ENCODE results near the gene ANTXRL.
"Not testable (repeated sequence)": the region's sequence is repeated elsewhere in the genome, so short reads cannot be mapped to it uniquely, and the experiment has no call there.

Gene ANTXRL

DNA sequence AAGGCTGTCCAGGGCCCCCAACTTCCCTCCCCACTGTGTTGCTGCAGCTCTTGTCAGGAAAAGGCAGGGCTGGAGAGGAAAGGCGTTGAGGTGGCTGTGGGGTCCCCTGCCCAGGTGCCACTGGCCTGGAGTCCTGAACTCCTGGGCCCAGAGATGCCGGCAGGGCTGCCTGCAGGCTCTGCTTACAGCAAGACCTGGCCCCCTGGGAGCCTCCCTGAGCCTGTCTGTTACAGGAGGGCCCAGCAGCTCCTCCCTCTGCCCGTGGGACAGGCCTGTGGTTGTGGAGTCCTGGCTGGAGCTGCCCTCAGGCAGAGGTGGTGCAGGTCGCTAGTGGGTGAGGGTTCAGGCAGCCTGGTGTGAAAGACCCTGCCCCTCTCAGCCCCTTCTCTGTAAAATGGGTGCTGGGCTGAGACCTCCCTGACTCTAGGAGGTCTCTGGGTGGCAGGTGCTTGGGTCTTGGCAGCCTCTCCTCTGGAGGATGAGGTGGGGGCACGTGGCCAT lies 9.9 kb downstream of the ANTXRL start:
- no peak for DNase-seq

GRCh38 chr10:46297406-46298204 lies 10.8 kb downstream of the ANTXRL start:
- DNase-seq, result no peak

- no peak for DNase-seq
These were observed 11.9 kb downstream of the ANTXRL start for GRCh38 chr10:46298477-46299285.

GRCh38 chr10:46299286-46299535 lies 12.4 kb downstream of the ANTXRL start:
- no peak for DNase-seq

- DNase-seq, result no peak
These were observed 13.0 kb downstream of the ANTXRL start for GRCh38 chr10:46299536-46300369.

GRCh38 chr10:46300370-46300711 lies 13.5 kb downstream of the ANTXRL start:
- not testable (repeated sequence) for DNase-seq

DNA sequence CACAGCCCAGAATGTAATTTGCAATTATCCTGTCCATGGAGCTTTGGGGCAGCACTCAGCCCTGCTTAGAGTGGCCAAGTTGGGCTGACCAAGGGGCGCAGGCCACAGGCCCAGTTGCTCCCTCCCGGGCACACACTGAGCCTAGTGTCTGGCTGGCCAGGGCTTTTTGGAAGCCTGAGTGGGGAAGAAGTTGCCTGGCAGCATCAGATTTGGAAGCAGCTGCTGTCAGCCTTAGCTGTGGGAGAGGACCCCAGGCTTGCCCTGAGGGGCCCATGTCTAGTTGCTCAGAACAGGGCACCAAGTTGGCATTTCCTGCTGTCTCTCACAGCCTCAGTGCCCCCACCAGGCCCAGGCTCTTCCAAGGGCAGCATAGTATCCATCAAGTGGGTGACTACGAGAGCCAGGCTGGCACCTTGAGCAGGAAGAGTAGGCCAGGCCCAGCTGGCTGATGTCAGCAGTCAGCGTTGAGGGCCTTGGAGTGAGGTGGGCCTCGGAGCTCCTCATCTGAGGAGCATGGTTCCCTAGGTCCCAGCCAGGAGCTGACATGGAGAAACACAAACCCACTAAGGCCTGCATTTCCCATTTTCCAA lies 14.4 kb downstream of the ANTXRL start:
- no peak for DNase-seq

DNA sequence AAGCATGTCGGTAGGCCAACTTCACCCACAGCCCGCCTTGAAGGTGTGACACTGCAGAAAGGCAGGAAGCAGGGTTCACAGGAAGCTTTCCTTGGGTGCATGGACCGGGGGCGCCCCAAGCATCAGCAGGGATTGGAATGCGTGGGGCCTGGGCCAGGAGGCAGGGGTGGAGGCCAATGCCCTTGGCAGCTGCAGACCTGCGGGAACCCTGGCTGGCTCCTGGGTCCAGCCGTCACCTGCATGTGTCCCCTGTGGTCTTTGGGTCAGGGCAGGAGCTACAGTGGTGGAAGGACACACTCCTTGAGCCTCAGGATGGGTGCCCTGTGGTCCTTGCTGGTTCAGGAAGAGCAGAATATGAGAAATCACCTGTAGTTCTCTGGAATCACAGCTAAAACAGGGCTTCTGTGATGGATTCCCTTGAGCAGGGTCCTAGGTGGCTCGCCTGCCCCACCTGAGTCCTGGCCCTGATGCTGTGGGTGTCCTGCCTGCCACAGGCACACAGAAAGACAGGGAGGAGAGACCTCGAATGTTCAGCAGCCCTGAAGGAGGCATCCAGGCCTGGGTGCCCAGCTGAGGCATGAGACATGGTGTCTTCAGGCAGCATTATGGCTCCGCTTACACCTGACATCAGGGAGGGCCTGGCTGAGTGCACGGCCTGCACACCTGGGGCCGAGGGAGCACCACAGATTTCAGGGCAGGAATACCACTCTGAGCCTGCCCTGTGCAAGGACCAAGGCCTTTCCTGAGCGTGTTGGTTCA lies 15.1 kb downstream of the ANTXRL start:
- no peak for DNase-seq

DNA sequence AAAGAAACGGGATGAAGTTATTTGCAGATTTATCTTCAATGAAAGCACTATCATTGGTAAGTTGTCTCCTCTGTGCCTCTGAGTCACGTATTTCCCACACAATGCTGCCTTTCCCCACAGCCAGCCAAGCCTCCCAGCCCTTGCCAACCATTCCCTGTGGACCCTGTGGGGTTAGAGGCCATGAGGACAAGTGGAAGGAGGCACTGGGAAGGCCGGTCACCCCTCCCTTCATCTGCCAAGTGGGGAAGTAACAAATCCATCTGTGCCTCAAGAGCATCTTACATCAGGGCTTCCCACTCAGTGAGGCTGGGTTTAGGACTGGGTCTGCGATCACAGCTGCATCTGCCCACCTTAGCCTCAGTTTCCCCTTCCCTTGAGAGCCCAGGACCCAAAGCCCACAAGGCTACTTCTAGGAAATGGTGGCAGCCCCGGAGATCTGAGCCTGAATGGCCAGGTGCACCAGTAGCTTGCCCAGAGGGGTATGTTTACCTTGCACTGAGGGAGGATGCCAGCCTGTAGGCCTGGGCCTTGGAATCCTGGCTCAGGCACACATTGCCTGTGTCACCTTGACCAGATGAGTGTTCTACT lies 16.1 kb downstream of the ANTXRL start:
- DNase-seq, result not testable (repeated sequence)

DNA sequence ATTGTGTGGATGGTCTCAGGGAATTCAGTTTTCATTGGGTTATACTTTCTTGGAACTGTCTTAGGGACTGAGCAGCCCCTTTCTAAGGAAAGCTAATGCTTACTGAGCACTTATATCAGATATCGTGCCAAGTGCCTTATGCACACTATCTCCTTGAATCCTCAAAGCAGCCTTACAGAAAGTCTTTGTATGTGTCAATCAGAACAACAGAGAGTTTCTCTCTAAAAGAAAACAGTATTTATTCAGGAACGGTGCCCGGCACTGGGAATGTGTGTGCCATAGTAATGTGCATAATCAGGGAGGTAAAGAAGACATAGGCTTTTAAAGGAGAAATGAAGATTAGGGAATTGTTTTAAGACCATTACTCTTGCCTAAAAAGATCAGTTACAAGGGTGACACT lies 17.3 kb downstream of the ANTXRL start:
- no peak for DNase-seq

GRCh38 chr10:46304671-46305070 lies 17.9 kb downstream of the ANTXRL start:
- not testable (repeated sequence) for DNase-seq

DNA sequence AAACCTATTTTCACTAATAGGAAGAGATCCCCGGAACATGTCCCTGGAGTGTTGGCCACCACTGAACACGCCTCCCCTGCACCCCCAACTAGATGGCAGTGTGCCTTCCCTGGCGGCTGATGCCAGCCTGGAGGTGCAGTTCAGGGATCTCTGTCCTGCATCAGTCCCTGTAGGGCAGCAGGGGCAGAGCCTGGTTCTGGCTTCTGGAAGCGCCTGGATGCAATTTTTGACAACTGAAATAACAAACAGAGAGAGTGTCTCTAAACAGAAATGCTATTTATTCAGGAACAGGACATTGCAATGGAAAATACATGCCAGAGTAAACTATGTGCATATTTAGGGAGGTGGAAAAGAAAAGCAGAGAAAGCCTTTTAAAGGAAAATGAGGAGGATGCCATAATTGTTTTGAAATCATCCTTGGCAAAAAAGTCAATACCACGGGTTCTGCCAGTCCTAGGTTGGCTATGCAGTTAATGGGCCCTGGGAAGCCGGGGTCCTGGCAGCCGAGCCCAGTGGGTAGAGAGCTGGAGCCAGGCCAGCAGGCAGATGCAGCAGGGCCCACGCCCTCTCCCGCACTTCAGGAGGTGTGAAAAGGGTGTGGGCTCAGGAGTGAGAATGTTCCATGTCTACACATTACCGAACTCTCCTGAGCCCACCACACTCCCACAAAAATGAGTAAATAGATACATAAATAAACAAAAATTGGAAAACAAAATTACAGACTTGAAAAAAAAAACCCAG lies 18.5 kb downstream of the ANTXRL start:
- DNase-seq, result no peak

DNA sequence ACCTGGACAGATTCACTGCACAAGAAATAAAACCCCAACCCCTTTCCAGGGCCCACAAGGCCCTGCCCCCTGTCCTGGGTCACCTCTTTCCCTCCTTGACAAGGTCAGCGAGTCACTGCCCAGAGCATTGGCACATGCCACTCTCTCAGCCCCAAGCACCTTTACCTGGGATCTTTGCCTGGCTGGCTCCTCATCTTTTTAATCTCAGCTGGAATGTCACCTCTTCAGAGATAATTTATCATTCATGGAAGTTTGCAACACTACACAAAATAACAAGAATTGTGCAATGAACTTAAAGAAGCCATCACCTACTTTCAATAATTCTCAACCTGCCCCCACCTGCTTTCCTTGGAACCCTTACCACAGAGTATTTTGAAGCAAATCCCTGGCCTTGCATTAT lies 19.2 kb downstream of the ANTXRL start:
- no peak for DNase-seq

DNA sequence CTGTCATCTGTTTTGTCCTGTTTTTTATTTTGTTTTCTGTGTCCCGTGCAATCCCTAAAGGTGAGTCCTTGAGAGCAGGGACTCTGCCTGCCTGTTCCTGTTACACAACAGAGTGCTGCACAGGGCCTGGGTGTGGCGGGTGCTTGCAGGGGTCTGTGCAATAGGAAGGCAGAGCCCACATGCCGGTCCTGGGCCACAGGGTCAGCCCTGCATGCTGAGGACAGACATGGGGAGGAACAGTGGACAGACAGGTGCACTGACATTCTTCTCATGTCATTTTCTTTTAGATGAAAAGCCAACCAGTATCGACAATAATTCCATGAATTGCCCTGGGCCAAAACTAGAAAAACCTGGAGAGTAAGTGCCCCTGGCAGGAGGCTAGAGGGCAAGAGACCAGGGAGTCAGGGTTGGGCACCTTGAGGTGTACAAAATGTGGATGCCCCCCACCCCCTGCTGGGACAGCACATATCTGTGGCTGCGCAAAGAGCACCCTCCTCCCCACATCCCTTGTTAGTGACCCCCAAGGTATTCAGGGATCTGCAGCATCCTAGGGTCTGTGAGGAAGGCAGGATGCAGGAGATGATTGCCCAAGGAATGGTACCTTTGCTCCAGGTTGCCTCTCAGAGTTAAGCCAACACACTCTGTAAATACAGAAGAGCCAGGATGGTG lies 19.9 kb downstream of the ANTXRL start:
- no peak for DNase-seq

GRCh38 chr10:46307281-46308112 lies 20.7 kb downstream of the ANTXRL start:
- no peak for DNase-seq

GRCh38 chr10:46308113-46308415 lies 21.3 kb downstream of the ANTXRL start:
- no peak for DNase-seq

DNA sequence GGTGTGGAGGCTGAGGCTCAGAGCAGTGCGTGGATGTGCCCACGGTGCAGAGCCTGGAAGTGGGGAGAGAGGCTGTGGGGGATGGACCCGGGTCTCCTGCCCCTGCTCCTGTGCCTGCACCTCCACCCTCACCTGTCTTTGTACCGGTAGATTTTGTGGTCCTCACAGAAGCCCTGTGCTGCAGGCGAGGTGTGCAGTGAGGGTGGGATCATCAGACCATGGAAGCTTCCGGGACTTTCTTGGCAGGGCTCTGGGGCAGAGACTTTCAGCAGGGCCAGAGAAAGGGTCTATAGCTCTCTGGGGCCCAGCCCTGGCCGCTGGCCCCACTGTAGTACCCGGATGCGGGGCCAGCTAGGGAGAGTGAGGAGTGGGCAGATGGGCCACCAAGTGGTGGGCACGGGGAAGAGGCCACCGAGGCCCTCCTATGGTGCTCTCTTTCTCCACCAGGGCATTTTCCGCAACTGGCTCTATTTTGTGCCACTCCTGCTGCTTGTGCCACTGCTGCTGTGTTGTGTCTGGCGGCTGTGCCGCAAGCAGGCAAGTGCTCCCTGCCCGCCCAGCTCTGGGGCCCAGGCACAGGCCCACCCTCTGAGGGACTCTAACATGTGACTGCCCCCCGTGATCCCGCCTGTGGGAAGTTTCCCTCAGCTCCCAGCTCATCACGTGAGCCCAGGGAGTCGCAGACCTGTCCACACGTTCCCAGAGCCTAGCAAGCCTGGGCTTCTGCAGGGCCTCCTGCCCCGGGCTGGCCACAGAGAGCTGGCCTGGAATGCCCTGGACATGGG lies 22.1 kb downstream of the ANTXRL start:
- no peak for DNase-seq

GRCh38 chr10:46309511-46310142 lies 22.8 kb downstream of the ANTXRL start:
- DNase-seq, result no peak

GRCh38 chr10:46310143-46310514 lies 23.3 kb downstream of the ANTXRL start:
- no peak for DNase-seq

Measured in NCI-H446 treated with DMSO at 0.1 percent for 48 hours (cell line).